SK-N-SH (cell line): ENCODE results near the gene NAPB. TPM values are rescaled to one million over a fixed set of nuclear protein-coding genes. Genes with fewer than 3 reads are reported as not detected.

Experiments used
- CTCF ChIA-PET: fragments of 300-600, 350-600 bp; formaldehyde crosslinking; extraction: SDS; loops from one replicate; lab custom pipeline; 2021; lab: Yijun Ruan, JAX
- POLR2A ChIA-PET: fragments of 350-600 bp; sonication (Branson Sonifier 250); formaldehyde crosslinking; extraction: SDS; loops from one replicate; lab custom pipeline; 2020; ENCODE audit warnings: antibody characterized with exemption, inconsistent platforms; lab: Yijun Ruan, JAX
- DNase-seq: peaks from one replicate; pipeline ENCODE4 v3.0.0; 2012
- H2AFZ ChIP-seq: fragments of 200-600 bp; sonication (generic); 2 replicates; pipeline ENCODE4 v1.8.1; 2016; ENCODE audit warnings: antibody characterized with exemption, mild to moderate bottlenecking, low read depth
- H3F3A ChIP-seq: fragments of 200-600 bp; sonication (generic); replicated peaks from 2 replicates; pipeline ENCODE3; 2016; ENCODE audit warnings: antibody characterized with exemption, mild to moderate bottlenecking; ENCODE audit not compliant: insufficient read depth
- H3K27ac ChIP-seq, 2 experiments: fragments of 200-500 bp in 1 of 2; fragments of 200-600 bp in 1 of 2; sonication (Bioruptor generic) in 1 of 2; sonication (generic), shearing (Covaris generic) in 1 of 2; 2 replicates each; pipeline versions ENCODE4 v1.5.1 to v1.6.1; 2014 to 2016; ENCODE audit warnings: low read depth in 2 of 2, inconsistent platforms in 1 of 2, low read length in 1 of 2, mild to moderate bottlenecking in 1 of 2, mixed read lengths in 1 of 2
- H3K27me3 ChIP-seq: fragments of 200-600 bp; sonication (generic), shearing (Covaris generic); 2 replicates; pipeline ENCODE4 v1.6.1; 2016; ENCODE audit warnings: mixed run types; ENCODE audit not compliant: insufficient read depth
- H3K36me3 ChIP-seq, 2 experiments: fragments of 200-500 bp in 1 of 2; fragments of 200-600 bp in 1 of 2; sonication (Bioruptor generic) in 1 of 2; sonication (generic) in 1 of 2; replicated peaks in 1 of 2; 2 replicates each; pipeline versions ENCODE3 to v1.5.1; 2014 to 2016; ENCODE audit warnings: low read length in 1 of 2, mild to moderate bottlenecking in 1 of 2; ENCODE audit not compliant: insufficient read depth in 2 of 2, control insufficient read depth in 1 of 2
- H3K4me1 ChIP-seq, 2 experiments: fragments of 200-500 bp in 1 of 2; fragments of 200-600 bp in 1 of 2; sonication (Bioruptor generic) in 1 of 2; sonication (generic), shearing (Covaris generic) in 1 of 2; 2 replicates each; pipeline versions ENCODE4 v1.5.1 to v1.6.1; 2014 to 2016; ENCODE audit warnings: low read depth in 1 of 2, low read length in 1 of 2, mixed run types in 1 of 2; ENCODE audit not compliant: insufficient read depth in 2 of 2, control insufficient read depth in 1 of 2
- H3K4me2 ChIP-seq: fragments of 200-600 bp; sonication (generic), shearing (Covaris generic); 2 replicates; pipeline ENCODE4 v1.6.1; 2017; ENCODE audit warnings: mixed run types
- H3K4me3 ChIP-seq, 2 experiments: fragments of 200-500 bp in 1 of 2; fragments of 200-600 bp in 1 of 2; sonication (Bioruptor generic) in 1 of 2; sonication (generic), shearing (Covaris generic) in 1 of 2; 2 replicates each; pipeline versions ENCODE4 v1.5.1 to v1.8.1; 2014 to 2016; ENCODE audit warnings: low read depth in 2 of 2, inconsistent platforms in 1 of 2, low read length in 1 of 2, mild to moderate bottlenecking in 1 of 2, mixed read lengths in 1 of 2, moderate library complexity in 1 of 2
- H3K79me2 ChIP-seq: fragments of 200-600 bp; sonication (generic); 2 replicates; pipeline ENCODE4 v1.8.1; 2017; ENCODE audit warnings: mild to moderate bottlenecking; ENCODE audit not compliant: insufficient read depth
- H3K9ac ChIP-seq: fragments of 200-600 bp; sonication (generic); 2 replicates; pipeline ENCODE4 v1.6.1; 2017; ENCODE audit warnings: mixed run types
- H3K9me2 ChIP-seq: fragments of 200-600 bp; sonication (generic); 2 replicates; pipeline ENCODE4 v1.6.1; 2017; ENCODE audit warnings: mixed run types
- H3K9me3 ChIP-seq: fragments of 200-600 bp; sonication (generic); 2 replicates; pipeline ENCODE4 v1.6.1; 2017; ENCODE audit warnings: mixed run types, mild to moderate bottlenecking, moderate library complexity
- H4K20me1 ChIP-seq: fragments of 200-600 bp; sonication (generic); 2 replicates; pipeline ENCODE4 v1.6.1; 2017; ENCODE audit warnings: mild to moderate bottlenecking, mixed run types; ENCODE audit not compliant: insufficient read depth
- CHD2 ChIP-seq: fragments of 150-350 bp; IDR thresholded peaks from 2 replicates; pipeline ENCODE4 v1.6.1; 2018; ENCODE audit warnings: low read length; ENCODE audit not compliant: partially characterized antibody
- CTCF ChIP-seq: fragments of 200-600 bp; sonication (generic); IDR thresholded peaks from 2 replicates; pipeline ENCODE4 v1.6.1; 2017; ENCODE audit warnings: antibody characterized with exemption, mild to moderate bottlenecking, moderate library complexity
- EP300 ChIP-seq, 2 experiments: IDR thresholded peaks; 2 replicates each; pipeline versions ENCODE4 v1.4.0 to v1.6.1; 2012; ENCODE audit warnings: borderline replicate concordance in 1 of 2, low read depth in 1 of 2, low read length in 1 of 2
- EZH2phosphoT487 ChIP-seq: fragments of 200-600 bp; sonication (generic); IDR thresholded peaks from 2 replicates; pipeline ENCODE4 v1.6.1; 2017; ENCODE audit warnings: low read depth, mixed run types, mild to moderate bottlenecking, antibody characterized with exemption, moderate library complexity, borderline replicate concordance
- GABPA ChIP-seq: IDR thresholded peaks from 2 replicates; pipeline ENCODE4 v1.4.0; 2012; ENCODE audit warnings: low read depth, mild to moderate bottlenecking
- GATA2 ChIP-seq: sonication (generic); formaldehyde crosslinking; IDR thresholded peaks from 2 replicates; pipeline ENCODE4 v1.5.0; 2020; ENCODE audit warnings: mild to moderate bottlenecking, missing genetic modification reagents
- IRF3 ChIP-seq: fragments of 150-350 bp; IDR thresholded peaks from 2 replicates; pipeline ENCODE4 v1.6.1; 2016; ENCODE audit warnings: mild to moderate bottlenecking, low read depth, low read length
- MAX ChIP-seq: IDR thresholded peaks from 2 replicates; pipeline ENCODE4 v1.4.0; 2012; ENCODE audit warnings: low read depth
- NRF1 ChIP-seq: IDR thresholded peaks from 2 replicates; pipeline ENCODE4 v1.6.1; 2012; ENCODE audit warnings: low read depth, mild to moderate bottlenecking, low read length
- POLR2AphosphoS5 ChIP-seq: IDR thresholded peaks from 2 replicates; pipeline ENCODE4 v1.6.1; 2012; ENCODE audit warnings: low read depth, low read length
- RCOR1 ChIP-seq: fragments of 150-350 bp; IDR thresholded peaks from 2 replicates; pipeline ENCODE4 v1.6.1; 2017; ENCODE audit warnings: antibody characterized with exemption, low read length
- SIN3A ChIP-seq: IDR thresholded peaks from 2 replicates; pipeline ENCODE4 v1.6.1; 2012; ENCODE audit warnings: low read depth, mild to moderate bottlenecking, low read length, moderate library complexity, borderline replicate concordance
- TCF12 ChIP-seq: IDR thresholded peaks from 2 replicates; pipeline ENCODE4 v1.4.0; 2012
- USF1 ChIP-seq: IDR thresholded peaks from 2 replicates; pipeline ENCODE4 v1.4.0; 2012; ENCODE audit warnings: low read depth, borderline replicate concordance
- USF2 ChIP-seq: fragments of 150-350 bp; IDR thresholded peaks from 2 replicates; pipeline ENCODE4 v1.6.1; 2017; ENCODE audit warnings: antibody characterized with exemption, low read length, low read depth, borderline replicate concordance
- YY1 ChIP-seq: IDR thresholded peaks from 2 replicates; pipeline ENCODE4 v1.4.0; 2012; ENCODE audit warnings: low read depth, mild to moderate bottlenecking
- WGBS: methylation state at CpG from one replicate; pipeline ENCODE4 v1.1.6; 2017; ENCODE audit warnings: low lambda C conversion rate; 5-methylcytosine and 5-hydroxymethylcytosine counted together
- polyA plus RNA-seq, 3 experiments: library from polyadenylated mRNA; depleted of rRNA; stranded (reverse); fragments of >200 nt; gene quantifications; 2 replicates each; pipeline ENCODE4 v1.2.3, GENCODE V29; 2012

The NAPB gene
- polyA plus RNA-seq, 1 of the 3 experiments (the other 2 are of a cell fraction): 3.0 TPM

GRCh38 chr20:23390091-23390774 is 31.1 kb downstream of the NAPB start (continued):
- TF ChIP-seq EP300 (IDR thresholded peaks at IDR 0.05; ENCODE audit: borderline replicate concordance in 1 of 2, low read depth in 1 of 2, low read length in 1 of 2) (no peak), CHD2 (no peak), GABPA (no peak)

- no peaks in the 10 kb centered on the region for H4K20me1 ChIP-seq
- no peaks in the 10 kb centered on the region for H3K79me2 ChIP-seq
- H3K9ac ChIP-seq: no peak overlapping the region
- no peak for TF ChIP-seq CTCF
- no peak for TF ChIP-seq YY1
- no peak for TF ChIP-seq USF1
- no peak for TF ChIP-seq USF2
- TF ChIP-seq SIN3A: no peak
- TF ChIP-seq IRF3: no peak
- no peak for TF ChIP-seq POLR2AphosphoS5
- no peak for TF ChIP-seq TCF12
- TF ChIP-seq MAX: no peak
- no peak for TF ChIP-seq NRF1
- no peak for TF ChIP-seq EZH2phosphoT487
- TF ChIP-seq RCOR1: no peak
- TF ChIP-seq GATA2 (CRISPR knock-in tag): no peak
- H3K27me3 ChIP-seq: no peaks in the 10 kb centered on the region
- no peaks in the 10 kb centered on the region for H3K9me2 ChIP-seq
- H2AFZ ChIP-seq: no peak overlapping the region
- WGBS: 87% methylated on average over 3 of the region's 3 CpGs
- H3K9me3 ChIP-seq: 0 out of 2 replicates have a peak, but pooled peaks cover 3% of the 10 kb centered on the region
- H3K4me1 ChIP-seq: no peaks in the 10 kb centered on the region
- H3K27ac ChIP-seq: no peak overlapping the region
- ChIA-PET CTCF (no interaction called here), POLR2A (no interaction called here)
- no peak overlapping the region for H3K4me2 ChIP-seq
- no peak for DNase-seq
- H3K36me3 ChIP-seq: peaks cover 19 to 46% of the 10 kb centered on the region in 2 experiments
- no peak overlapping the region for H3K4me3 ChIP-seq
- H3F3A ChIP-seq: no peaks in the 10 kb centered on the region
These were observed 34.2 kb downstream of the NAPB start for GRCh38 chr20:23387118-23387443.
